Mucosa of rectum (tissue), 2 donors: Measurements from ENCODE around the gene PDE4B.

Experiments used
- H3K27ac ChIP-seq, 2 donors: one replicate each; pipeline ENCODE4 v1.7.0; 2013; ENCODE audit warnings: inconsistent platforms in 2 of 2, low read depth in 2 of 2, low read length in 2 of 2
- H3K27me3 ChIP-seq, 2 donors: one replicate each; pipeline ENCODE4 v1.7.0; 2013; ENCODE audit warnings: low read length in 2 of 2; ENCODE audit not compliant: control insufficient read depth in 2 of 2, insufficient read depth in 2 of 2
- H3K36me3 ChIP-seq, 2 donors: one replicate each; pipeline ENCODE4 v1.7.0; 2013; ENCODE audit warnings: low read length in 2 of 2; ENCODE audit not compliant: control insufficient read depth in 2 of 2, insufficient read depth in 2 of 2
- H3K4me1 ChIP-seq, 2 donors: one replicate each; pipeline ENCODE4 v1.7.0; 2013; ENCODE audit warnings: low read length in 2 of 2, mild to moderate bottlenecking in 1 of 2; ENCODE audit not compliant: control insufficient read depth in 2 of 2, insufficient read depth in 2 of 2
- H3K4me3 ChIP-seq, 2 donors: one replicate each; pipeline ENCODE4 v1.7.0; 2013; ENCODE audit warnings: low read length in 2 of 2
- H3K9ac ChIP-seq, 2 donors: one replicate each; pipeline ENCODE4 v1.7.0; 2013; ENCODE audit warnings: low read length in 2 of 2, low read depth in 1 of 2, mild to moderate bottlenecking in 1 of 2
- H3K9me3 ChIP-seq, 2 donors: one replicate each; pipeline ENCODE4 v1.7.0; 2013; ENCODE audit warnings: low read length in 2 of 2; ENCODE audit not compliant: control insufficient read depth in 2 of 2
- donor health status: healthy.
- donor health status: Normal muscosa, but diverticular disease.

Gene PDE4B

DNA sequence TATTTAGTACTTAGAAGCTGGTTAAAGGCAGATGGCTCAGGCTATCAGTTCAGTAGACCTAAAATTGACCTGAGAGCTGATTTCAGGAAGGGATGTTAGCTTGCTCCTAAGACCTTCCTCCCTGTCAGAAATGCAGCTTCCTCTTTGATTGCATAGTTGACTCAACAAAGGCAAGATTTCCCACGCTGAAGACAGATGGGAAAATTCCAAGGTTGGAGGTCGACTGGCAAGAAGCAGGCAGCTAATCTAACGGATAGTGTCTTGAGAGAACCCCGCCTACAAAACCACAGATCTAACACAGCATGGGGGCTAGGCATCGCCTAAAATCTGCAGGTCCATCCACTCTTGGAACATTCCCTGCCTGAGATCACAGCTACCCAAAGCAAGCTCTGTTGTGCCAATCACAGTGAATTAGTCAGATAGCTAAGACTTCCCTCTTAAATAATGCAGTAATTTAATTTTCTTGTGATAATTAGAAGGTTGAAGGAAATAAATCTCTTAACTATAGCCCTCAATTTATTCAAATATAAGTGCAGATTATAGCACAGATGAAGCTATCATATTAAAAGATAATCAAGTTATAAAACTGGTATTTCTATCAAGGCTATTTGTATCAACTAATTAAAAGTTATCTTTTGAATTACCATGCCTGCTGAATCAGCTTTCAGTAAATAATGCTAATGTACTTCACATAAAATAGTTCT is 383.5 kb downstream of the PDE4B start:
- H3K27ac ChIP-seq, result no peak overlapping the region
- H3K4me1 ChIP-seq, result no peaks in the 10 kb centered on the region

DNA sequence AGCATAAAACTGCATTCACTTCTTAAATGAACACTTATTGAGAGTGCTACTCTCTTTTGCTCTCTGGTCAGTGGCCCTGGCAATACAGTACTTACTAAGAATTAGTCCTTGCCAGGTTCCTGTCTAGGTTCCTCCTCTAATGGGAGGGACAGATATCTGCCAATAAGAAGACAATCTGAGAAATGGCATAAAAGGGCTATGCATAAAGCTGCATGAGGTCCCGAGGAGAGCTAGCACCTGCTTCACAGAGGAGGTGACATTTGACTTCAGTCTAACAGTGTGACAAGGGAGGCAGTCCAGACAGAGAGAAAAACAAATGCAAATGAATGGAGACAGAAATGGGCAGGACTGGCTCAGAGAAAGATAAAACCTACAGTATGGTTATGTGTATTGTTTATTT is 384.1 kb downstream of the PDE4B start:
- Histone ChIP-seq H3K4me3 (no peak overlapping the region), H3K9me3 (no peaks in the 10 kb centered on the region), H3K9ac (no peak overlapping the region), H3K36me3 (no peaks in the 10 kb centered on the region), H3K27me3 (no peaks in the 10 kb centered on the region), H3K4me1 (no peaks in the 10 kb centered on the region), H3K27ac (no peak overlapping the region)

More for the DNA sequence above, 383.5 kb downstream of the PDE4B start:
- no peaks in the 10 kb centered on the region for H3K36me3 ChIP-seq
- H3K4me3 ChIP-seq, result no peak overlapping the region
- H3K9ac ChIP-seq, result no peak overlapping the region
- H3K9me3 ChIP-seq, result no peaks in the 10 kb centered on the region
- no peaks in the 10 kb centered on the region for H3K27me3 ChIP-seq

DNA sequence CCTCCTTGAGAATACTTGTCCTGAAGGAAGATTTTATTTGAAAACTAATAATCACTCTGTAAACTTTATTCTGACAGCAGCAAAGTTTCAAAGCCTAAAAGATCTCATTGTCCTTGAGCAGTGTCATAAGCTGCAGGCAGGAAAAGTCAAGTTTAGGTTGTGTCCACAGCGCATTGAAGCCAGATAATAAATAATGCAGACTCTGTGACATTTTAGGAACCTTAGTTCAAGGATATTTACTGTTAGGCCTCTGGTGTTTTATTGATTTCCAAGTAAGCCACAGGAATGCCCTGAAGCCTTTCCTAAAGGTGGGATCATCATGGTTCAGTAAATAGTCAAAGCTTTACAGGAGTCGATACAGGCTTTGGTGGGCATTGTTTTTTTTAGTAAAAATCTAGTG is 384.8 kb downstream of the PDE4B start:
- H3K27ac ChIP-seq, result no peak overlapping the region

DNA sequence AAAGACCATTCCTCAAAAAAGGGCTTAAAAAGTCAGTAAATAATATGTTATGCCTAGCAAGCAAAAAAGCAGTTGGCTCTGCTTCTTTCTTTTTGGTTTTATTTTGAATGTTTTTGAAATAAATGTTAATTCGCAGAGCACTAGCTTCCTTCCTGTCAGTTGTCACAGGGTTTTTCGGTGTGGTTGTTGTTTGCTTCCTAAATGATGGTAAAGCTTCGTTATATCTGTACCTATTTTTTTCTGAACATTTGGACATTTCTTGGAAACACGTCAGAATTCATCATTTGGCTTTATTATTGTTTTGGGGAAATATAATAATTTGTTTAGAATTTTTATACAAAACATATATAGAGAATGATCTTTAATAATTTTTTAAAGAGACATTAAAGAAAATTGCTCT is 389.3 kb downstream of the PDE4B start:
- Histone ChIP-seq H3K4me3 (no peak overlapping the region), H3K4me1 (no peaks in the 10 kb centered on the region), H3K27me3 (no peaks in the 10 kb centered on the region), H3K9ac (no peak overlapping the region), H3K36me3 (no peaks in the 10 kb centered on the region), H3K27ac (no peak overlapping the region), H3K9me3 (no peaks in the 10 kb centered on the region)

More for the DNA sequence above, 384.8 kb downstream of the PDE4B start:
- Histone ChIP-seq H3K4me1 (no peaks in the 10 kb centered on the region), H3K27me3 (no peaks in the 10 kb centered on the region), H3K4me3 (no peak overlapping the region), H3K9me3 (no peaks in the 10 kb centered on the region), H3K9ac (no peak overlapping the region), H3K36me3 (no peaks in the 10 kb centered on the region)

DNA sequence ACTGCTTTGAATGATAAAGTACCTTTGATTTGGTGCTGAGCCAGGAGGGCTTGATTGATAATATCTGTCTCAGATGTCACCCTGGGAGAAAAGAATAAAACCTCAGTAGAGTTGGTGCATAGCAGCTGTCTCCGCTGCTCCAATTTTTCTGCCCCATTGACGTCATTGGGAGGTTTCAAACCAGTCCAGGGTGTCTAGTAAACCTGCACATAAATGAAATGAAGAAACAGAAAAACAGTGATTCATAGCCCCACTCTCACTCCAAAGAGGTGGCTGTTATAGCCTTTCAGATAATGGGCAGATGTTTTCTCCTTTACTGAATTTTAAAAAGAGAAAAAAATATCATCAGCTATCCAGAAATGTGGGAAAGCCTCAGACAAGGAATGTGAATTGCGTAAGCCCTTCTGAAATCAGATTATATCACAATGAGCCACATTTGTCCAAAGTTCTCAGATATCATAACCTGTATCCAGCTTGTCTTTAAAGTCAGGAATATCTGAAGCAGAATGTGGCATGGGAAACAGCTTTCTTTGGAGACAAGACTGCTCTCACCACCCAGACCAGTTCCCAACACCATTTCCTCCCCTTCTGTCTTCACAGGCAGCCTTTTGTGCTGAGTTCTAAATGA is 390.0 kb downstream of the PDE4B start:
- H3K27me3 ChIP-seq, result no peaks in the 10 kb centered on the region
- no peak overlapping the region for H3K4me3 ChIP-seq
- no peaks in the 10 kb centered on the region for H3K4me1 ChIP-seq
- H3K27ac ChIP-seq, result no peak overlapping the region
- H3K36me3 ChIP-seq, result no peaks in the 10 kb centered on the region
- H3K9ac ChIP-seq, result no peak overlapping the region
- no peaks in the 10 kb centered on the region for H3K9me3 ChIP-seq

DNA sequence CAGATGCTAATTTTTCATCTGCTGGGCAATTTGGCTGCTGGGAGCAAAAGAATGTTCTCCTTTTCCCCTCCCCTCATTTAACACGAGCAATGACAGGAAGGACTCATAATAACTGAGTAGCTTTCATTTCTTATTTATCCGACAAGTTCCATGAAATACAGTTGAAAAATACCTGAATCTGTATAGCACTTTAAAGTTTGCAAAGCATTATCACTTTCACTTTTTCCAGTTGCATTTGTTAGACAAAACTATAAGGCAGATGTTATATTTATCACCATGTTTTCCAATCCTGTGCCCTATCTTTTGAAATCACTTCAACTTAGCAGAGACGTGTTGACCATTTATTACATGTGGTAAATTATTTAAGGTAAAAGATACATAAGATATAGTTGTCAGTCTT is 390.7 kb downstream of the PDE4B start:
- Histone ChIP-seq H3K9ac (no peak overlapping the region), H3K27me3 (no peaks in the 10 kb centered on the region), H3K36me3 (no peaks in the 10 kb centered on the region), H3K9me3 (no peaks in the 10 kb centered on the region), H3K27ac (no peak overlapping the region), H3K4me1 (no peaks in the 10 kb centered on the region), H3K4me3 (no peak overlapping the region)

DNA sequence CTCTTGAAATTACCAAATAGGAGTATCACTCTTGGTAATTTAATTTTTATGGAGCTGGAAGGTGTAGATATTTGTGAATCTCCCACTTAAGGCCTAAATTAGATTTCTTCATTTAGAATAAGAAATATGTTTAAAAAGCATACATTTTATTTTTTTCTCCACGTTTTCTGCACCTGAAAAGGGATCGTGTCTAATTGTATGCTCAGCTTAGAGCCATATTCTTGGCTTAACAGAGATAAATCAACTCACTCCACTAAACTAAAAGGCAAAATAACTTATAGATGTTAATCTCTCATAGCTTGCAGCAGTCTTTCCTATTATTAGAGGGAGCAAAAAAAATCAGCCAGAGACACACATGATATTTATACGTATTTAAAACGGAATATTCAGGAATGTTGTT is 404.4 kb downstream of the PDE4B start:
- H3K27ac ChIP-seq, result no peak overlapping the region

DNA sequence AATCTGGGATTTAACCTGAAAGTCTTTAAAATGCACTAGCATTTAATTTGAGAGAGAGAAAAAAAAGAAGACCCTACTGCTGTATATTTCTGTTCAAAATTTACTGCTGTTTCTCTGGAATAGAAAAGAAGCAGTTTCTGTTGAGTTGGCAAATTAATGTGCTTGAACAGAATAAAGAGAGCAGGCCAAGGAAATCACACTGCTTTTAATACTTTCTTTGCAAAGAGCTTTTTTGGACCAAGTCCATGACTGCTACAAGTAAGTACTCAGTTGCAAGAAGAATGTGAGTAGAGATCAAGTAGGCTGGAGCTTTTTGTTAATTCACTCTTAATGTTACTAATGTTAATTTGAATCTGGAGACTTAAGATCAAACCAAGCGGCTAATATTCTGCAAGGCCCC is 405.1 kb downstream of the PDE4B start:
- H3K27me3 ChIP-seq, result no peaks in the 10 kb centered on the region
- no peaks in the 10 kb centered on the region for H3K4me1 ChIP-seq
- H3K4me3 ChIP-seq, result no peak overlapping the region
- no peaks in the 10 kb centered on the region for H3K9me3 ChIP-seq
- no peak overlapping the region for H3K27ac ChIP-seq
- H3K36me3 ChIP-seq, result no peaks in the 10 kb centered on the region
- H3K9ac ChIP-seq, result no peak overlapping the region

More for the DNA sequence above, 404.4 kb downstream of the PDE4B start:
- no peak overlapping the region for H3K9ac ChIP-seq
- H3K36me3 ChIP-seq, result no peaks in the 10 kb centered on the region
- no peaks in the 10 kb centered on the region for H3K4me1 ChIP-seq
- H3K27me3 ChIP-seq, result no peaks in the 10 kb centered on the region
- H3K9me3 ChIP-seq, result no peaks in the 10 kb centered on the region
- no peak overlapping the region for H3K4me3 ChIP-seq

DNA sequence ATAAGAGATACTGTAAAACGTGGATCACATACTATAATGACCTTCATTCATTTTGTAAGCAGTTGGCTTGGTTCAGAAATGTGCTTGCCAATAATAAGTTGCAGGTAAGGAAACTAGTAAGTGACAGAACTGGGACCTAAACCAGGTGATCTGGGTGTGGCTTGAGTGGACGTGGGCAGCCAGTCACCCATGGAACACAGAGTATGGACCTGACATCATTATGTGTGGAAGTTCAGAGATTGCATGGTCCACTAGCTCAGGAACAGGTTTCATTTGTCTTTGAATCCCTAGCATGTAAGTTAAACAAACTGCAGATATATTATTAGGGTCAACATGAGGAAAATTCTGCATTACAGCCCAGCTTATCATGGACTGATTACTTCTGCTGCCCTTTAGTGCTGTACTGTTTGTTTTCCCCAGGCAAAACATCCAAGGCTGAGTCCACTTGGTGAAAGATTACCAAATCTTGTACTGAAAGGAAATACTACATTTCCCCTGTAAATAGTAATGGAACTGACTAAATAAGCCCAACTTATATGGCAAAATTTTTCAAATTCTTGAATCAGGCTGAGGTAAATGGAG is 414.0 kb downstream of the PDE4B start:
- Histone ChIP-seq H3K27me3 (no peaks in the 10 kb centered on the region), H3K9me3 (no peaks in the 10 kb centered on the region), H3K27ac (no peak overlapping the region), H3K9ac (no peak overlapping the region), H3K4me1 (no peaks in the 10 kb centered on the region), H3K36me3 (no peaks in the 10 kb centered on the region), H3K4me3 (no peak overlapping the region)

DNA sequence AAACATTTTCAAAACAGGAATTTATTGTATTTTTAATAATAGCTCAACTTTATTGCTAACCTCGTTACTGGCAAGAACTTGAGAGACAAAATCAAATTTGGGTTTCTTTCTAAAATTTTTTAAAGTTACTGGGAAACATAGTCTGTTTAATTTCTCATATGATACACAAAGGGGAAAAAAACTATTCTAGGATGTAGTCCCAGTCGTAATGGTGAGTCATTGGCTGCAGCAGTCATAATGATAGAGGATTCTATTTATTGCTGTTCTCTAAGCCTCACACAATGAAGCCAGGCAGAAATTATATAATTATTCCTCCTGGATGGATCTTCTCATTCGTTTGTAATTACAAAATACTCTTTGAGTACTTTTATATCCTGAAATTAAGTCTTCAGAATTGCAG is 414.8 kb downstream of the PDE4B start:
- Histone ChIP-seq H3K4me3 (no peak overlapping the region), H3K27me3 (no peaks in the 10 kb centered on the region), H3K4me1 (no peaks in the 10 kb centered on the region), H3K9me3 (no peaks in the 10 kb centered on the region), H3K9ac (no peak overlapping the region), H3K27ac (no peak overlapping the region), H3K36me3 (no peaks in the 10 kb centered on the region)
